K562 (cell line): ENCODE results near the gene CLEC2D. TPM values are rescaled to one million over a fixed set of nuclear protein-coding genes. Genes with fewer than 3 reads are reported as not detected.

Experiments used
- C11orf30 ChIP-seq: fragments of 450-650 bp; IDR thresholded peaks from 2 replicates; pipeline ENCODE4 v1.6.1; 2016; ENCODE audit warnings: low read depth, mild to moderate bottlenecking
- CHD1 ChIP-seq: fragments of 200-600 bp; sonication (generic); IDR thresholded peaks from one replicate; pipeline ENCODE4 v1.6.1; 2012; ENCODE audit warnings: mild to moderate bottlenecking, moderate library complexity, low read length, inconsistent platforms
- E2F4 ChIP-seq: sonication (generic); formaldehyde crosslinking; IDR thresholded peaks from 2 replicates; pipeline ENCODE4 v1.8.0; 2022; ENCODE audit warnings: mild to moderate bottlenecking, low read depth, missing genetic modification reagents
- MAFG ChIP-seq: fragments of 450-650 bp; conservative IDR thresholded peaks from 2 replicates; pipeline ENCODE4 v1.6.1; 2016; ENCODE audit warnings: missing genetic modification characterization, missing compliant biosample characterization
- NFYB ChIP-seq: IDR thresholded peaks from 2 replicates; pipeline ENCODE4 v1.6.1; 2011; ENCODE audit warnings: mild to moderate bottlenecking, moderate library complexity; ENCODE audit not compliant: insufficient read length; ENCODE audit errors: extremely low read depth
- PRPF4 ChIP-seq: fragments of 200-400 bp; formaldehyde crosslinking; IDR thresholded peaks from one replicate; pipeline ENCODE4 v1.6.1; 2017; ENCODE audit warnings: low read length, low read depth, mild to moderate bottlenecking; ENCODE audit not compliant: insufficient read depth, poor library complexity, severe bottlenecking
- PTTG1 ChIP-seq: fragments of 450-650 bp; IDR thresholded peaks from 2 replicates; pipeline ENCODE4 v1.6.1; 2016; ENCODE audit warnings: low read depth, mild to moderate bottlenecking, missing genetic modification characterization, missing compliant biosample characterization
- THAP12 ChIP-seq: fragments of 250-450 bp; sonication (Bioruptor Pico); IDR thresholded peaks from 2 replicates; pipeline ENCODE4 v1.9.0; 2021; ENCODE audit warnings: mild to moderate bottlenecking, inconsistent platforms
- ZBTB33 ChIP-seq: sonication (generic); formaldehyde crosslinking; IDR thresholded peaks from 2 replicates; pipeline ENCODE4 v1.8.1; 2023; ENCODE audit warnings: mild to moderate bottlenecking, missing genetic modification reagents
- polyA plus RNA-seq, 8 experiments: library from polyadenylated mRNA; depleted of rRNA in 4 of 8; stranded (reverse) in 5 of 8; unstranded in 3 of 8; fragments of >200 nt; fragmentation: Nextera tagmentation in 2 of 8; fragmentation: Illumina TruSeq in 1 of 8; extraction: Ambion mirVana in 2 of 8; extraction: Trizol in 1 of 8; gene quantifications; 2 replicates each; pipeline versions ENCODE4 v1.2.1 to v1.2.3, GENCODE V29; 2011 to 2014; ENCODE audit warnings: inconsistent platforms in 1 of 8, missing spikeins in 1 of 8
- total RNA-seq, 7 experiments: library from RNA; depleted of rRNA in 6 of 7; stranded (reverse); fragments of >200 nt in 6 of 7; fragmentation: Illumina TruSeq in 2 of 7; extraction: Trizol in 2 of 7; gene quantifications; 2 replicates each; pipeline versions ENCODE4 v1.2.1 to v1.2.3, GENCODE V29; 2011 to 2021; ENCODE audit warnings: low replicate concordance in 1 of 7
- TF ChIP-seq, protein P1 (sequence below): fragments of 200-800 bp; sonication (Bioruptor generic); IDR thresholded peaks from 2 replicates; pipeline ENCODE4 v1.6.1; 2016; ENCODE audit warnings: missing genetic modification characterization, missing compliant biosample characterization
- TF ChIP-seq, protein P2 (sequence below): fragments of 250-450 bp; sonication (Bioruptor Pico); IDR thresholded peaks from 2 replicates; pipeline ENCODE4 v1.8.0; 2021; ENCODE audit warnings: moderate library complexity, mild to moderate bottlenecking, inconsistent platforms

The CLEC2D gene
- total and polyA plus RNA-seq, 9 of the 15 experiments (the other 6 are each of a cell fraction or from before 2014, with no cell fraction given), result 1.4 to 5.0 (median 2.2) TPM

DNA sequence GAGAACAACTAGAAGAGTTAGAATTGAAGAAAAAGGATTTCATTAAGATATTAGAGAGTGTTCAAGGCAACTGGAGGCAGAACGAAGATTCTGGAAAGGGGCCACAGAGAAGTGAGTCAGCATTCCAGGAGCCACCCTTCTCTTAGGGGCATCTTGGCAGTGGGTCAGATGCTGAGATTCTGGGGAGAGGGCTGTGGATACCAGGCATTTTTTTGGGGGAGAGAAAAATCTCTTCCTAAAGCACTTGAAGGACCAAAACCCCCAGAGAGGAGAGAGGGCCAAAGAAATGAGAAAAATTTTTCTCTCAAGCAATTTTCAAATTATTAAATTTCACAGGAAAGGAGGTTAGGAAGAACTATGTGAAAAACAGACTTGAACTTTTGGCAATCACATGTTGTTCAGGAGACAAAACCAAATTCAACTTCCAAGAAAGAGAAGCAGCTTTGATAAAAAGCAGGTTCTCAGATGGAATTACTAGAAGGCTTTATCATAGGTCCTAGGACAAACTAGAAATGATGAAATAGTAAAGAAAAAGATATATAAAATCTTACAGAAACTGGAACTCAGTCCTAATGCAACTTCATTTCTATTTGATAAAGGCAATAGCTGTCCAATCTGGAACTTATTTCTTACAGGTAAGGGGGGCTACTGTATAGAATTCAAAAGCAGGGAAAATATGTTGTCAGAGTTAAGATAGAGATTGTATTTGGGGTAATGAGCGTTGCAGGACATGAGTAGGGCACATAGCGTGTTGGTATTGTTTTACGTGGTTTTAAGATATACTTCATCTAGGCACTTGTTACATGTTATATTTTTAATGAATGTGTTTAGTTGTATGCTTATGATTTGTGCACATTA lies 1.1 kb upstream of the CLEC2D start (continued):
- TF ChIP-seq E2F4 (CRISPR knock-in tag) (no peak), CHD1 (no peak), C11orf30 (peak; percentile 49; the same call in 1 of the 2 replicates), MAFG (tag) (0 out of 2 replicates have a peak, but pooled peaks have one; percentile 11), ZBTB33 (CRISPR knock-in tag) (no peak), PTTG1 (tag) (no peak), THAP12 (CRISPR knock-in tag) (no peak), PRPF4 (no peak), NFYB (no peak)
- TF ChIP-seq, protein P1, sequence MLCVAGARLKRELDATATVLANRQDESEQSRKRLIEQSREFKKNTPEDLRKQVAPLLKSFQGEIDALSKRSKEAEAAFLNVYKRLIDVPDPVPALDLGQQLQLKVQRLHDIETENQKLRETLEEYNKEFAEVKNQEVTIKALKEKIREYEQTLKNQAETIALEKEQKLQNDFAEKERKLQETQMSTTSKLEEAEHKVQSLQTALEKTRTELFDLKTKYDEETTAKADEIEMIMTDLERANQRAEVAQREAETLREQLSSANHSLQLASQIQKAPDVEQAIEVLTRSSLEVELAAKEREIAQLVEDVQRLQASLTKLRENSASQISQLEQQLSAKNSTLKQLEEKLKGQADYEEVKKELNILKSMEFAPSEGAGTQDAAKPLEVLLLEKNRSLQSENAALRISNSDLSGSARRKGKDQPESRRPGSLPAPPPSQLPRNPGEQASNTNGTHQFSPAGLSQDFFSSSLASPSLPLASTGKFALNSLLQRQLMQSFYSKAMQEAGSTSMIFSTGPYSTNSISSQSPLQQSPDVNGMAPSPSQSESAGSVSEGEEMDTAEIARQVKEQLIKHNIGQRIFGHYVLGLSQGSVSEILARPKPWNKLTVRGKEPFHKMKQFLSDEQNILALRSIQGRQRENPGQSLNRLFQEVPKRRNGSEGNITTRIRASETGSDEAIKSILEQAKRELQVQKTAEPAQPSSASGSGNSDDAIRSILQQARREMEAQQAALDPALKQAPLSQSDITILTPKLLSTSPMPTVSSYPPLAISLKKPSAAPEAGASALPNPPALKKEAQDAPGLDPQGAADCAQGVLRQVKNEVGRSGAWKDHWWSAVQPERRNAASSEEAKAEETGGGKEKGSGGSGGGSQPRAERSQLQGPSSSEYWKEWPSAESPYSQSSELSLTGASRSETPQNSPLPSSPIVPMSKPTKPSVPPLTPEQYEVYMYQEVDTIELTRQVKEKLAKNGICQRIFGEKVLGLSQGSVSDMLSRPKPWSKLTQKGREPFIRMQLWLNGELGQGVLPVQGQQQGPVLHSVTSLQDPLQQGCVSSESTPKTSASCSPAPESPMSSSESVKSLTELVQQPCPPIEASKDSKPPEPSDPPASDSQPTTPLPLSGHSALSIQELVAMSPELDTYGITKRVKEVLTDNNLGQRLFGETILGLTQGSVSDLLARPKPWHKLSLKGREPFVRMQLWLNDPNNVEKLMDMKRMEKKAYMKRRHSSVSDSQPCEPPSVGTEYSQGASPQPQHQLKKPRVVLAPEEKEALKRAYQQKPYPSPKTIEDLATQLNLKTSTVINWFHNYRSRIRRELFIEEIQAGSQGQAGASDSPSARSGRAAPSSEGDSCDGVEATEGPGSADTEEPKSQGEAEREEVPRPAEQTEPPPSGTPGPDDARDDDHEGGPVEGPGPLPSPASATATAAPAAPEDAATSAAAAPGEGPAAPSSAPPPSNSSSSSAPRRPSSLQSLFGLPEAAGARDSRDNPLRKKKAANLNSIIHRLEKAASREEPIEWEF (CRISPR knock-in tag), result no peak
- TF ChIP-seq, protein P2, sequence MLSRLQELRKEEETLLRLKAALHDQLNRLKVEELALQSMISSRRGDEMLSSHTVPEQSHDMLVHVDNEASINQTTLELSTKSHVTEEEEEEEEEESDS (CRISPR knock-in tag), result no peak
